HepG2 (cell line): ENCODE results near the gene NKD1.

Experiments used
- EHMT2 ChIP-seq: fragments of 200-600 bp; sonication (generic); IDR thresholded peaks from 2 replicates; pipeline ENCODE4 v1.7.0; 2017; ENCODE audit warnings: antibody characterized with exemption, low read depth, low read length, borderline replicate concordance
- PLRG1 ChIP-seq: fragments of 450-650 bp; conservative IDR thresholded peaks from 2 replicates; pipeline ENCODE4 v1.6.1; 2016
- SMARCE1 ChIP-seq: fragments of 450-650 bp; IDR thresholded peaks from 2 replicates; pipeline ENCODE4 v1.6.1; 2017; ENCODE audit warnings: borderline replicate concordance
- TFDP2 ChIP-seq: sonication (generic); formaldehyde crosslinking; IDR thresholded peaks from 2 replicates; pipeline ENCODE4 v1.4.0; 2020; ENCODE audit warnings: missing genetic modification reagents
- ZSCAN25 ChIP-seq: sonication (generic); formaldehyde crosslinking; IDR thresholded peaks from 2 replicates; pipeline ENCODE4 v1.8.0; 2022; ENCODE audit warnings: mild to moderate bottlenecking, missing genetic modification reagents

- TF ChIP-seq ZSCAN25 (CRISPR knock-in tag) (no peak), TFDP2 (CRISPR knock-in tag) (no peak), PLRG1 (no peak), EHMT2 (no peak), SMARCE1 (no peak)
Measured at GRCh38 chr16:50526249-50526648, 21.9 kb upstream of the NKD1 start.
